Brain microvascular endothelial cell (primary cell): Measurements from ENCODE around the gene XRCC4.

Experiments used
- DNase-seq: peaks from one replicate; pipeline ENCODE4 v3.0.0-alpha.2; 2020
- H3K27ac ChIP-seq: fragments of 250-450 bp; sonication (Bioruptor Pico); 2 replicates; pipeline ENCODE4 v1.5.1; 2020; ENCODE audit warnings: mild to moderate bottlenecking, moderate library complexity
- H3K27me3 ChIP-seq: fragments of 250-450 bp; sonication (Bioruptor Pico); replicated peaks from 2 replicates; pipeline ENCODE4 v1.5.1; 2020; ENCODE audit warnings: mild to moderate bottlenecking
- H3K36me3 ChIP-seq: fragments of 250-450 bp; sonication (Bioruptor Pico); replicated peaks from 2 replicates; pipeline ENCODE4 v1.5.1; 2020; ENCODE audit warnings: mild to moderate bottlenecking
- H3K4me3 ChIP-seq: 2 replicates; pipeline ENCODE4 v1.5.1; 2011; ENCODE audit warnings: low read depth, mild to moderate bottlenecking, control low read depth, low read length, moderate library complexity
- in situ Hi-C: cut with HindIII; loops from 2 replicates; pipeline ENCODE4 v1.10.0; 2017; ENCODE audit warnings: low sequenced_read_pairs, low pct_ligation_motif_present
- TF ChIP-seq, protein P1 (sequence below): IDR thresholded peaks from 2 replicates; pipeline ENCODE4 v1.5.1; 2011; ENCODE audit warnings: low read depth, mild to moderate bottlenecking, moderate library complexity, low read length, control low read depth, inconsistent platforms; ENCODE audit errors: missing control alignments

The XRCC4 gene

DNA sequence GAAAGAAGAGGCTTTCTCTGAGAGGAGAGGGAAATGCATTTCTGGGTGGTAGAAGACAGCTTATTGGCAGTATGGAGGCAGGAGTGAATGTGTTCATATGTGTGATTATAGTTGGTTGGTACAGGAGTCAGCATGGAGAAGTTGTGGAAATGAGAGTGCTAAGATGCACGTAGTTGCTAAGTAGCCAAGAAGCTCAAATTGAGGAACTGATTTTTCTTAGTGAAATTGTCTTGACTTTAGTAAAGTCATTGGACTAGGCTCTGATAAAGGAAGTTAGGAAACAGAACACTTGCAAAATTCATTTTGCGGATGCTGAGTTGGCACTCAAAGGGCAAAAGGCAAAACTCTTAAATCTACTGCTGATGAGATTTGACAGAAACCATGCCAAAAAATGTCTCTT, 235.3 kb downstream of the XRCC4 start:
- Histone ChIP-seq H3K36me3 (no peaks in the 10 kb centered on the region), H3K27me3 (no peaks in the 10 kb centered on the region), H3K27ac (no peak overlapping the region), H3K4me3 (no peak overlapping the region)
- DNase-seq: no peak
- in situ Hi-C loops: no loop called here
- TF ChIP-seq, protein P1, sequence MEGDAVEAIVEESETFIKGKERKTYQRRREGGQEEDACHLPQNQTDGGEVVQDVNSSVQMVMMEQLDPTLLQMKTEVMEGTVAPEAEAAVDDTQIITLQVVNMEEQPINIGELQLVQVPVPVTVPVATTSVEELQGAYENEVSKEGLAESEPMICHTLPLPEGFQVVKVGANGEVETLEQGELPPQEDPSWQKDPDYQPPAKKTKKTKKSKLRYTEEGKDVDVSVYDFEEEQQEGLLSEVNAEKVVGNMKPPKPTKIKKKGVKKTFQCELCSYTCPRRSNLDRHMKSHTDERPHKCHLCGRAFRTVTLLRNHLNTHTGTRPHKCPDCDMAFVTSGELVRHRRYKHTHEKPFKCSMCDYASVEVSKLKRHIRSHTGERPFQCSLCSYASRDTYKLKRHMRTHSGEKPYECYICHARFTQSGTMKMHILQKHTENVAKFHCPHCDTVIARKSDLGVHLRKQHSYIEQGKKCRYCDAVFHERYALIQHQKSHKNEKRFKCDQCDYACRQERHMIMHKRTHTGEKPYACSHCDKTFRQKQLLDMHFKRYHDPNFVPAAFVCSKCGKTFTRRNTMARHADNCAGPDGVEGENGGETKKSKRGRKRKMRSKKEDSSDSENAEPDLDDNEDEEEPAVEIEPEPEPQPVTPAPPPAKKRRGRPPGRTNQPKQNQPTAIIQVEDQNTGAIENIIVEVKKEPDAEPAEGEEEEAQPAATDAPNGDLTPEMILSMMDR: no peak

DNA sequence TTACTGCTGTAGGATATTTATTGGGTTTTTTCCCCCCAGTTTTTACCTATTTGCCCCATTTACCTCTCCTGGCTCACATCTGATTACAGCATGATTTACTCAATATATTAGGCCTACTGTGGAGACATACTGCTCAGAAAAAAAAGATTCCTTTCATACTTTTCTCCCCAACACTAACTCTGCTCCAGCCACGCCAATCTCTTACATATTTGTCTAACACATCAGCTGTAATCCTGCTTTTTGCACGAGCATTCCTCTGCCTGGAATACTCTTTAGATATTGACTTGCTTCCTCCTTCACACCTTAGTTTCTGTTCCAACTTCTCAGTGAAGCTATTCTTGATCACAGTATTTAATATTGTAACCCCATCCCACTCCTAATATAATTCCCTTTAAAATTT, 236.1 kb downstream of the XRCC4 start:
- Histone ChIP-seq H3K4me3 (no peak overlapping the region), H3K36me3 (no peaks in the 10 kb centered on the region), H3K27me3 (no peaks in the 10 kb centered on the region), H3K27ac (no peak overlapping the region)
- TF ChIP-seq, protein P1: no peak
- DNase-seq: peak; percentile 47
- in situ Hi-C loops: no loop called here

DNA sequence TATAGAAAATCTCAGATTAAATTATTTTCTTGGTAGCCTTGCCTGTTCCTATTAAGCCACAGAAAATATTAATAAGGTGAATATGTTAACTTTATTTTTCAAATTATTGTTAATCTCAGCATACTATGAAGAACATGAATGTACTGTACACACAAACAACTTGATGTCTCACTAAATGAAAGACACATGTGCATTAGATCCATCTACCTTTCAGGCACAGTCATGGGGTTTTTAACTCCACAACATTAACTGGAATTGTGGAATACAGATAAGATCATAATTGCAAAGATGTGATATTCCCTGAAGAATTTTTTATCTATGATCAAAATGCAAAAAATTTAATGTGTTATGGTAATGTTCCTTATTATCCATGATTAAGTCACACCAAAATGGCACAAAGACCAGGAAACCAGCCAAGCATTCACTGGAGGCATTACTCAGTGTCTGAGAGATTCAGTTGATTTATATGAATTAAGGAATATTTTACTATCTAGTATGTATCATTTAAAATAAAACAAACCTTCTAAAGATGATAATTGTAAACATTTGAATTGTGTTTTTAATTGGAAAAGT, 244.2 kb downstream of the XRCC4 start:
- peak; percentile 48 for DNase-seq
- Histone ChIP-seq H3K27me3 (no peaks in the 10 kb centered on the region), H3K36me3 (no peaks in the 10 kb centered on the region), H3K27ac (no peak overlapping the region), H3K4me3 (no peak overlapping the region)
- TF ChIP-seq, protein P1: no peak
- in situ Hi-C loops: no loop called here

DNA sequence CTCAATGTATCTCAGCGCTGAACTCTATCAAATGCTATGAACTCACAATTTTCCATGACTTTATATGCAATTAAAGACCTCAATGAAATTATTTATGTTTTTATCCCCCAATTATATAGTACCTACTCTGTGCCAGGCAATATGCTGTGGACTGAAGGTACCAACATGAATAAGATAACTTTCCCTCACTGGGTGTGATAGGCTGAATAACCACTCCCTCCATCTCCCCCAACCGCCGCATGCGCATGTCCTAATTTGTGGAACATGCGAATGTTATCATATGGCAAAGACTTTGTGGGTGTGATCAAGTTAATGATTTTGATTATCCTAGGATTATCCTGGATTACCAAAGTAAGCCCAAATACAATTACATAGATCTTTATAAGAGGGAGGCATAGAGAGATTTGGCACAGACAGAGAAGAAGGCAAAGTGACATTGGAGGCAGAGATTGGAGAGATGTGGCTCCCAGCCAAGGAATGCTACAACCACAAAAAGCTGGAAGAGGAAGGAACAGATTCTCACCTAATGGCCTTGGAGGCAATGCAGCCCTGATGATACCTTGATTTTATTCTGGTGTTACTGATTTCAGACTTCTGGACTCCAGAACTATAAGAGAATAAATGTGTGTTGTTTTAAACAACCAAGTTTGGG, 245.1 kb downstream of the XRCC4 start:
- Histone ChIP-seq H3K27ac (no peak overlapping the region), H3K36me3 (no peaks in the 10 kb centered on the region), H3K4me3 (no peak overlapping the region), H3K27me3 (no peaks in the 10 kb centered on the region)
- DNase-seq: peak; percentile 6
- in situ Hi-C loops: no loop called here
- TF ChIP-seq, protein P1: no peak

DNA sequence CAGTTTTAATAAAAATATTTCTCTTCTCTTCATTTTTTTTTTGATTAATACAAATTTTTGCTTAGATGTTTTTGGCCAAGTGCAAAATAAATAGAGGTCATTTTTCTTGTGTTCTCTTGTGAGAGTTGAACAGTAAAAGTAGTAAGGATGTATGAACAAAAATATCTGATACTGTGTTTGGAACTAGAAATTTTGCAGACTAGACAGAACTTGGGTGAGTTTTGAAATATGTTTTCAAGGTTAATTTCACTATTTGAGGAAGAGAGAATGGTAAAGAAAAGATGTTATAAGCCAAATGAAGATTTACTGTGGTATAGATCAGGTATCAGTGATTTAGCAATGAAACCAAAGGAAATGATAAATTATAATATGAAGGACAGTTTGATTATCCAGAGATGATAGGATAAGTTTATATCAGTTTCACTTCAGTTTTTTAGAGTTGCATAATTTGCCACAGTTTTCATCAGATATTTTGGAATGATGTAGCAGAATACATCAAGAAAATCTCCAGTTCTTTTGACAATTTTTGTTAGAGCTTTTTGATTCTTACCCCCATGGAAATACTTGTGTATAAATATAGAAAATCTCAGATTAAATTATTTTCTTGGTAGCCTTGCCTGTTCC, 246.3 kb downstream of the XRCC4 start:
- TF ChIP-seq, protein P1: no peak
- Histone ChIP-seq H3K36me3 (no peaks in the 10 kb centered on the region), H3K27me3 (no peaks in the 10 kb centered on the region), H3K4me3 (no peak overlapping the region), H3K27ac (no peak overlapping the region)
- in situ Hi-C loops: no loop called here
- DNase-seq: no peak
